HG03280 (cell line): ENCODE measurements around the gene APOBEC4.

Experiments
- ATAC-seq: cut with Tn5 transposase; IDR thresholded peaks from one replicate; pipeline ENCODE4 v1.9.1; 2021; ENCODE audit warnings: mild to moderate bottlenecking, moderate library complexity; ENCODE audit not compliant: unreplicated experiment

The APOBEC4 gene

DNA sequence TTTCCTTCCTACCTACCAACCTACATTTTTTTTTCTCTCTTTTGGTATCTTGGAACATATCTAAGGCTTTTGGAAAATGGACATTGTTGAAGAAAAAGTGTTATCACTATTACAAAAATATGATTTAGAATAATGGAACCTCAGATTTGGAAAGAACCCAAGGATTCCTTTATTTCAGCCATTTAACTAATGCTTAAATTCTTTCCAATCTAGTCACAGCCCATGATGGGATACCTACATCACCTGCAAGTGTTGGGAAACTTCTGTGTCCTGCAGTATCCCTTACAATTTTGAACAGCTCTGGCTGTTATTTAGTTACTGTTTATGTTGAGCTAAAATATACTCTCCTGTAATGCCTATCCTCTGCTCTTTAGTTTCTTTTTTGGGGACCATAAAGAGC is 22.3 kb upstream of the APOBEC4 start:
- no peak for ATAC-seq

DNA sequence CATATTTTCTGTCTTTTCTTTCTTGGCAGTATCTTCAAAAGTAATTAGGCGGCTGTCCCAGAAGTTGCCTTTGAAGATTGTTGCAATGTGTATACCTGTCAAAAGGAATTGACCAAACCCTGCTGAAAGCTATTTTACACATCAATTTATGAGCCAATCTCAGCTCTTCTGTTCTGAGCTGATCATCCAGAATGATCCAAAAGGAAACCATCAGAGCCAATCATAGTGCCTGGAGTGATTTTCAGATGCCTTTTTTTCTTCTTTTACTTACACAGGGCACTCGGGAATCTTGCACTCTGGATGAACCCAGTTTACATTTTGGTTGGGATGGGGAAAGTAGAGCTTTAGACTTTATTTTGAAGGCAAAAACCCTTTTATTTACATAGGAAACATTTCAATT is 21.8 kb upstream of the APOBEC4 start:
- no peak for ATAC-seq

DNA sequence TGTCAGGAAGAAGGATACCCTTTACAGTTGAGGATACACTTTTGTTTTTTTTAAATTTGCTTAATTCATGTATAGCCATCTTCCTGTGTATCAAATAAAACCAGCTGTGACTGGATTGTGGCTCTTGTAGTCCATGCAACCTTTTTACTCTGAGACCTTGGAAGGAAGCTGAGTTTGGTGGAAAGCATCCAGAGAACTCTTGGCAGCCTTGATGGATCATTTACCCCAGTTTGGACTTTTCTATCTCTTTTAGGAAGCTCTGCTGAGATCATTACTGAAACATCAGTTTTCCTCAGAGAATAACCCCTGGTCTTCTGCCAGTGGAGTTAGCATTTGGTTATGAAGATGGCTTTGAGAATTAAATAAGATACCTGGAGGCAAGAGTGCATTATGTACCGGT is 21.2 kb upstream of the APOBEC4 start:
- ATAC-seq, result no peak

DNA sequence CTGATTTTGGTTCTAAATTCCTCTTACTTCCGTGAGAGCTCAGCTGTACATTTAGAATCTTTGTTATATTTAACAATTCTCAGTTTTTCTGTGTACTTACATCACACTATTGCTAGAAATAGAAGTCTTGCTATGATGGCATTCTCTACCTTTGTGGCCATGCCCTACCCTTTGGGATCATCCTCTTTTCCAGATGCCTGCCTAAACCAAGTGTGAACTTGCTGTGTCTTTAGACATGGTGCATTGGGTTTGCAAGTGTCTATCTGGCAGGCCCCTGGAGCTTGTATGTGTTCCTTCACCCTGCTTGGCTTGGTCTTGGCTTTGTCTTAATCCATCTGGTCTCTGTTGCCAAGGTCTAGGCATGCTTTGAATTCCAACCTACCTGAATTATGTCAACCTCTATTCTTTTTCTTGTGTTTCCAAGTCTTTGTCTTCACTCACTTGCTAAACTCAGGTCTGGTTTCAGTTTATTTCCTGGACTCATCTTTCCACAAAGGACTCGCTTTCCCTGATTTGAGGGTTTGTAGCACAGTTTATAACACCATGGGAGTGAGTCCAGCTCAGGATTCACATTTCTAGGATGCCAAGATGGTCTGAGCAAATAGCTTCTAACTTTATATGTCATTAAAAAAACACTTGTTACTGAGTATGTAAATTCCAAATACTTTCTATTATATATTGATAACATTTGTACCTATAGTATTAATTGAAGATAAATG is 20.6 kb upstream of the APOBEC4 start:
- no peak for ATAC-seq

DNA sequence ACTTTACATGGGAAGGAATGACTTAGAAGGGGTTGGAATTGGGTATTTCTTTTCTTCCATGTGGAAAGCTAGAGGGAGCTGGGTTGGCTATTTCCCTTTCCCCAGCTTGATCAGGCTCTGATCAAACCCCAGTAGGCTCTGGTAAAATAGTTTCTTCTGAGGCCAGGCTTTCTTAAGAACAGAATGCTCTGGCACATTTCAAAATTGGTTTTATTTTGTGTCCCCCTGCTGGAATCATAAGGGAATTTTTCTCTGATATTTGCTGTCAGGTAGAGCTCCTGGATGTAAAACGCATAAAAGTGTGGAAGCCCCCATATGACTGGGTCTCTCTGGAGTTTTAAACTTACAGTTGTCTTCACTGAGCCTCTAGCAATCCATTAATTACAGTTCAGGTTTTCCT is 17.1 kb upstream of the APOBEC4 start:
- ATAC-seq, result no peak

DNA sequence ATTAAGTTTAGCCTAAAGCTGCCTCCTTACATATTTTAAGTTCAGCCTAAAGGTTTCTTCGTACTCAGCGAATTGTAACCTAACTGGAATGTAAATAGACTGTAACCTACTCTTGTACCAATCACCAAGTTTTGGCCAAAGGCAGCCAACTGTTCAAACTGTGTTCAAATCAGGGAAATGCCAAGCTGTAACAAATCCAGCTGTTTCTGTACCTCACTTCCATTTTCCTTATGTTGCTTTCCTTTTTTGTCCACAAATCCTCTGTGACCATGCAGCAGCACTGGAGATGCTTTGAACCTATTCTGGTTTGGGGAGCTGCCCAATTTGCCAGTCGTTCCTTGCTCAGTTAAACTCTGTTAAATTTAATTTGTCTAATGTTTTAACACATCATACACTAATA is 3.2 kb upstream of the APOBEC4 start:
- ATAC-seq, result no peak

DNA sequence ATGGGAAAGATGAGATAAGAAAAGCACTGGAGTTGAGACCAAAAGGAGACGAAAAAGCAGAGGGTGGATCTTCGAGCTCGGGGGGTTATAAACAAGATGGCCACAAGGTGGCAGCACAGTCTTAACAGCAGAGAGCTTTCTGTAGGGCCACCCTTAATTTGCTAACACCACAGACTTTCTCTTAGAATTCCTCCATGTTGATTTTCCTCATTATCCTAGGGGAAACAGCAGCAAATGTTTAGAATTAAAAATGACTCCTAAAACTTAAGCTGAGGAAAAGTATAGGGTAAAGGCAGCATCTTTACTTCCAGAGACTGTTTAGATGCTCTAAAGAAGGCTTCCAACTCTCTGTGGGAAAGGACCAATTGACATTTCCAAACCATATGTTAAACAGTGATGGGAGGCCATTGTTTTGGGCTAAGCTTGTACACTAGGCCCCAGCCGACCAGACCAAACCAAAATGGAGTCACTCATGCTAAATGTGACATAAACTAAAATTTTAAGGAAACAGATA is 2.5 kb upstream of the APOBEC4 start:
- peak; percentile 53 for ATAC-seq

DNA sequence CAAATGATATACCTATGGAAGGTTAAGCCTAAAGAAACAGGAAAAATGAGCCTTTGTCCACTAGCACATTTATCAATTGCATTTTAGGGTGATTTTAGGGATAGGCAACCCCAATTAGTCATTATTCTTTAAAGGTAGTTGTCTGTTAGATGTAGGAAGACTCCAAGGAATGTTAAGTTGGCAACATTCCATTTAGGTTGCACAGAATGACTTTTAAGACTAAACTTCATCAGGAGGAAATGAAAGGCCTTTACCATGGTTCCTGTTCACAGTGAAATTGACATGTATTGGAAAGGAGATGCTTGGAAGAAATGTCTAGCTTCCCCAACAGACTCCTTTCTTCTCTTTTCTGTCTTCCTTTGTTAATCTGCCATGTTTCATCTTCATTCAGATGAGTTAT is 1.6 kb upstream of the APOBEC4 start:
- ATAC-seq, result no peak

DNA sequence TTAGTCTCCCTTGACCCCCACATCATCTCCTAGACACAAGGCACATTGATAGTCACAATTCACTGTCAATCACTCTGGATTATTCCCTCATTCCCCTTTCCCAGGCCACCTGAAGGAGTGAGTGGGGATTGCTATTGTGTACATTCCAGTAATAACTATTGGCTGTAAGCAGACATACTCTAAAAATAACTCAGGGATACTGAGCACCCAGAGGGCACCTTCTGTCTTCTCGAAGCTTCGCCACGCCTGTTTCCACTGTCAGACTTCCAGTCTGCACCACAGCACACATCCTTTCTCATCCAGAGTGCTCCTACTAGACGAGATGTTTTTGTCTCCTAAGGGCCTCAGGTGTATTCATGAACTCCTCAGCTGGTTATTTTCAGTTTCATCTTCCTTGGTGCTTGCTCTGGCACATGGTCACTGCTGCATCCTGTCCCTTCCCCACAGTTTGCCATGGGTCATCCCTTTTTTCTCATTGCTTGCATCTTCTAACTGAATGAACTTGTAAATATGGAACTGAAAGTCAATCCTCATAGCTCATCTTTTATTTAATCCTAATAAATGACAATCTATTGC is 848 bp upstream of the APOBEC4 start:
- ATAC-seq, result peak; percentile 39

DNA sequence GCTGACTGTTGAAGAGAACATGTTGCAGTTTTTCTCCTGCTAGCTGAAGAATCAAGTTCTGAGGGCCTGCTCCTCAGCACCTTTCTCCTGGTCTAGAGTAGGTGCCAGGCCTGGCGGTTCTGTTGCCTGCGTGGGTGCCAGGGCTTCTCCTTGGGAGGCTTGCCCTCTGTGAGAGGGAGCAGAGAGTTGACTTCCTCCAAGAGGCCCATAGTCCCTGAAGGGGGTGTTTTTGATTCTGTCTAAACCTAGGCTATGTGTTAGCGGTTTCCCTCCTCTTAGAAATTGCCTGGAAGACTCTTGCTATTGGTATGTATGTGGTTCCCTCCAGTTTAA is 312 bp upstream of the APOBEC4 start:
- ATAC-seq, result no peak

DNA sequence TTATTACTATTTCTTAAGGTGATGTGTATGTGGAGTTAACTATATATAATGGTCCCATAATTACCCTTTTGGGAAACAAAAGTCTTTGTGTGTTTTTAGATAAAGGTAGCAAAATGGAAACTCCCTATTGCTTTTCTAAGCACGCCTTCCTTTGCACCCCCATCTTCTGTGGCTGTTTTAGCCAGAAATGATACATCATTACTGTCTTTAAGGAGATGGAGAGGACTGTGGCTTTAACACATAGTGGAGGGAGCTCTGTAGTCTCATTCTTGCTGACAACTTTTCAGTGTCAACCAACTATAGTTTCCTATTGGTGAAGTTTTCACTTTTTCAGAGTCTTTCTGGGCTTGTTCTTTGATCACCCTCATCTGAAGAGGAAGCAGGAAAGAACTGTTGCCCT is 1.0 kb downstream of the APOBEC4 start:
- no peak for ATAC-seq

DNA sequence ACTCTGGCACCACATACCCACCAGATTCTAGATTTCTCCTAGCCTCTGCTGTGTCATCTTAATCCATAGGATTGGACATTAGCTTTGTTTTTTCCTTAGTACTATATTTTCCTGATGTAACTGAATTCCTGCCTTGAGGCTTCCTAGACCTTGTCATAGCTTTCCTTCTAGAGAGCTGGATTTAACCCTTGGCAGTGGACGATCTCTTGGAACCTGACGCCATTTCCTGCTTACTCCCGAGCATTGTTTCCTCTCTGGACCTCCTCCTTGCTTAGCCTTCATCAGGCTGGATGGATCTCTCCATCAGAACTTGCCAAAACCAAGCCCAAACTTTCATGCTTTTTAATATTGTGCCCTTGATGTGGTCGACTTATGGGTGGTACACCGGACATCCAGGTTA is 1.5 kb downstream of the APOBEC4 start:
- no peak for ATAC-seq

DNA sequence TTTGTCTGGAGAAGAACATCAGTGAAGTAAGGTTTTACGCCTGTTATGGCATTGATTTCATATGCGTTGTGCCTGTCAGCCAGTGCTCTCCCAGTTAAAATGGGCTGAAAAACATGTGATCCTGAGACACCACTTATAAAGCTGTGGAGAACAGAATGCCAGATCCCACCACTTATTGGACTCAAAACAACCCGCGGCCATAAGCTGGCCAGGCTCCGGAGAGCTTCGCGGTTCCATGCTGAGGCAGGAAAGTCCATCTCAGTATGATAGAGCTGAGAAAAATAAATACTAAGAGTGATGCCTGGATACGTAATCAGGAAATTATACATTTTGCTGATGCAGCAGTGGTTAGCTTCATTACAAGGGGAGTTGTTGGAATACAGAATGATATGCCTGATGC is 5.1 kb downstream of the APOBEC4 start:
- no peak for ATAC-seq

DNA sequence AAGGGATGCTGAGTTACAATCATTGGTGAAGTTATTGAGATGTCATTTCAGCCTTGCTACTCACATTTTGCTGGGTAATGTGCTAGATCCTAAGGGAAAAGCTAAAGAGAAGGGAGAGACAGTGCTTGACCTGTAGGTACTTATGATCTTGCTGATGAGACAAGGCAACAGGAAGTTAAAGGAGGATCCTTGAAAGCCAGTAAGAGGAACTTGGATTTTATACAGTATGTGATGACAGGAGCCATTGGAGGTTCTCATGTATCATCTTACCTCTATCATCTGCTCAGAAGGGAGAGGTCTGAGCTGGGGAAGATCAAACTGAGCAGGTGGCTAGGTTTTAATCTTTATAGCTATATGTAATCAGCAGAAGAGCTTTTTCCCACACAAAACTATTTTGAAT is 6.3 kb downstream of the APOBEC4 start:
- no peak for ATAC-seq

DNA sequence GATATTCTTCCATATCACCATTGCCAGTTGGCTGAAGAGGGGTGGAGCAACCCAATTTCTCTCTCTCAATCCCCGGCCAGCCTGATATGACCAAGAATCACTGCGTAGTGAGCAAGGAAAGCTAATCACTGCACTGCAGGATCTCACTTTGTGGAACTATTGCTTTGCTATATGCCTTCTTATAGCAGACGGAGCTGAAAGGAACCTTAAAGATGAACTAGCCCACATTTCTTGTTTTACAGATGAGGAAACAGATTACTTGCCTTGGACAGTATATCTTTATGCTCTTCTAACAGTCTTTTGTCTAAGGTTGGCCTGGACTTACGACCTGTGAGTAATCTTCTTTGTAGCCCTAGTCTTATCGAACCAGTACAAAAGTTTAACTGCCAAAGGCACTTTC is 7.6 kb downstream of the APOBEC4 start:
- no peak for ATAC-seq

DNA sequence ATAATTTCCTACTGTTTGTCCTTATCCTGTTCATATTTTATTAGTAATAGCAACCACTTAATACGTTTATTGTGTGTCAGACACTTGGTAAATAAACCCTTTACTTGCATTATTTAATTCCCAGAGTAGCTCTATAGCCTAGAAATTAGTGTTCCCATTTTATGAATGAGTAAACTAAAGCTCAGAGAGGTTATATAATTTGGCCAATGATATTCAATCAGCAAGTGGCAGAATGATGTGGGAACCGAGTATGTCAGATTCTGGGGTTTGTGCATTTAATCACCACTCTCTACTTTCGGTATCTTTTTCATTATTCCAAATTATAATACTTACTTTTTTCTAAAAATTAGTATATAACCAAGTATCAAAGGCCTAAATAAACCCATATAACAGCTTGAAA is 10.9 kb downstream of the APOBEC4 start:
- ATAC-seq, result no peak

DNA sequence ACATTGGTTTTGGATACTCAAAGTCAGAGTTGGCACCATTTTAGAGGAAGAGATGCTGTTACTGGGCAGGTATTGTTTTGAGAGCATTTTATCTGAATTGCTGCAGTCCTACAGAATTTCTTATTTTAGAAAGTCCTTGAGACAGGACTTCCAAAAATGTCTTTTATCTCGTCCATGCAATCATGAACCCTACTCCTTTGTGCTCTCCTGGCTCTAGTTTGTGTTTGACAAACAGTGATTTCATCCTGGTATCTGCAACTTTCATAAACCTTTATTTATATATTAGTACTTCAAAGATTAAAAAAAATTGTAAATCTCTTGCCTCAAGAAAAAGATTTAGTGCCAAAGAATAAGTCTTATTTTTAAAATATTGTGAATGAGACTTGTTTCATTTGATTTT is 12.9 kb downstream of the APOBEC4 start:
- ATAC-seq, result no peak

DNA sequence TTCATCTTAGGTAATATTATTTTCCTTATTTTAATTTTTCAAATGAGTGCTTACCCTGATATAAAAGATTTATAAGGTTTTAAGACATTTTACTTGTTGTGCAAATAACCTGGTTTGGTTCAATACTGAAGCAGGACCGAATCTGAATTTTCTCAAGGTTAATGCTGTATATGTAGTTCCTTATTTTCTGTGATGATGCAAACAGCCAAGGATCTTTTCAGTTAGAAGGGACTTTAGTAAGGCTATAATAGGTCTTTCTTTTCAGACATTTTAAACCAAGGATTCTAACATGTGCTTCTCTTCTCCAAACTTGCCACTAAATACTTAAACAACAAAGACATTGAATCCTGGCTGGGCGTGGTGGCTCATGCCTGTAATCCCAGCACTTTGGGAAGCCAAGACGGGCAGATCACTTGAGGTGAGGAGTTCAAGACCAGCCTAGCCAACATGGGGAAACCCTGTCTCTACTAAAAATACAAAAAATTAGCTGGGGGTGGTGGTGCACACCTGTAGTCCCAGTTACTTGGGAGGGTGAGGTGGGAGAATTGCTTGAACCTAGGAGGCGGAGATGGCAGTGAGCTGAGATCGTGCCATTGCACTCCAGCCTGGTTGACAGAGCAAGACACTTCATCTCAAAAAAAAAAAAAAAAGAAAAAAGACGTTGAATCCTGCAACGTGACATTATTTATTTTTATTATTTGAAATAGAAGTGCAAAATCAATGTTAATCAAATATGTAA is 14.3 kb downstream of the APOBEC4 start:
- no peak for ATAC-seq

DNA sequence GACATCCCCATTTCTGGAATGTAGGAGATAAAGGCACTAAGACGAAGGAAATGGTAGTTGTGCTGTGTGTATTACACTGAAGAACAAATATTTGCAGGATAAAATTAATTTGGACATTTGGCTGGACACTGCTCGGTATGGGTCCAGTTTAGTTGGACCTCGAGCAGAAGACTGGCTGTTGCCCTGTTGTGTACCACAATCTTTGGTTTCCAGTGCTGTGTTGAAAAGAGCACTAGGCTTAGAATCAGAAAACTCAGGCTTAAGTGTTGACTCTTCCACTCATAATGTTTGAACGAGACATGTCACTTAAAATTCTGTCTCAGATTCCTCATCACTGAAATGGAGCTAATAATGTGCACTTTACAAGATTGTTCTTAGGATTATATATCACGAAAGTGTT is 16.3 kb downstream of the APOBEC4 start:
- no peak for ATAC-seq

DNA sequence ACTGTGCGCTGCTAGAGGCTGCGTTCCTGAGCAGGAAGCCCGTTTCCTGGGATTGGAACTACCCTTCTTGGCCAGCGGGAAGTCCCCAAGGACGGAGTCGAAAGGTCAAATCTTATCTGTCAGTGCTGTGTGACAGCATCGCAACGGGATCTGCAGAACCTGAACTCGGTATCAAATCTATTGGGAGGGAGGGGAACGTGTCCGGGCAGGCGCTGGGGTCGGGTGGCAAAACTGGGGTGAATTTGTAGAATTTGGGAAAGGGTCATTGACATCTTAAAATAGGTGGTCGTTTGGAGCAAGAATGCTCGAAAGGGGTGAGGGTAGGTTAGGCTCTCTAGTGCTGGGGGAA is 16.8 kb downstream of the APOBEC4 start:
- no peak for ATAC-seq

DNA sequence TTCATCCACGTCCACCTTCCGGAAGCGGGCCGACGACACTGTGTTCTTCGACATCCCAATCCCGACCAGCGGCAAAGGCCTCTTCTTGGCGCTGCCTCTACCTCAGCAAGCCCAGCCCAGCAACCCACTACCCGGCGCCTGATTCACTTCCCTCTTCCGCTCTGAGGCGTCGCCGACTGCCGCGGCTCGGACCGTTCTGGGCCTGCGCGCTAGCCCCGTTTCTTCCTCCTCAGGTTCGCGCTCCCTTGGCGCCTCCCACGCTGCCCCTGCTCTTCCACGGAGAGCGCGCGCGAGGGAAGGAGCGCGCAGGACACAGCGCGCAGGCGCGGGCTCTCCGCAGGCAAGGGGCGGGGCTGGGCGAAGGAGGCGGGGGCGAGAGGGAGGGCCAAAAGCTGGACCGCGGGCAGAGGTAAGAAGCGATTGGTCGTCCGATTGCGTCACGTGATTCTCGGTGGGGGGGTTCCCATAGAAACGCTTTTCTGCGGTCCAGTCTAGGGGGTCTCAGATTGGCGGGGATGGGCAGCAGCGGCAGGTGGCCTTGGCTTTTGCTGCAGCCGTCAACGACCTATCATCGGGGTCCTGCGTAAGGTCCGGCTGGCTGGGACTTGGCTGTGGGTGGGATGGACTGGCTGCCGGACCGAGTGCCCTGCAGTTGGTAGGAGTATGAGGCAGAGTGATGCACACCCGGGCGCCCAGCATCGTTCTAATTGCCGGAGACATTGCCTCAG is 17.3 kb downstream of the APOBEC4 start, which contains the start of gene ARPC5:
ARPC5 (minus strand) TSS at position 178 of the 728 bp plus-strand sequence; CDS start at position 54, 124 bp downstream.
- ATAC-seq, result peak; percentile 87
